DOHH2 (cell line): ENCODE measurements around the gene PCSK5.

Experiments
- H3F3A ChIP-seq: fragments of 200-600 bp; sonication (generic), shearing (Covaris generic); 2 replicates; pipeline ENCODE4 v1.6.0; 2016; ENCODE audit warnings: antibody characterized with exemption, mild to moderate bottlenecking; ENCODE audit not compliant: control insufficient read depth, insufficient read depth
- H3K27ac ChIP-seq: fragments of 200-600 bp; sonication (generic); 2 replicates; pipeline ENCODE4 v1.5.1; 2014; ENCODE audit warnings: low read depth, mild to moderate bottlenecking, low read length, moderate library complexity
- H3K27me3 ChIP-seq: fragments of 200-600 bp; sonication (generic); 2 replicates; pipeline ENCODE4 v1.6.1; 2014; ENCODE audit warnings: mild to moderate bottlenecking, low read length, mixed read lengths; ENCODE audit not compliant: control insufficient read depth
- H3K36me3 ChIP-seq: fragments of 200-600 bp; sonication (generic); 2 replicates; pipeline ENCODE4 v1.6.1; 2014; ENCODE audit warnings: mild to moderate bottlenecking, low read length, moderate library complexity, mixed read lengths; ENCODE audit not compliant: control insufficient read depth
- H3K4me1 ChIP-seq: fragments of 200-600 bp; sonication (generic); 2 replicates; pipeline ENCODE4 v1.6.1; 2014; ENCODE audit warnings: mild to moderate bottlenecking, low read length, mixed read lengths; ENCODE audit not compliant: control insufficient read depth
- H3K4me2 ChIP-seq: fragments of 200-600 bp; sonication (generic); 2 replicates; pipeline ENCODE4 v1.6.0; 2014; ENCODE audit warnings: mild to moderate bottlenecking, low read length, moderate library complexity
- H3K4me3 ChIP-seq: fragments of 200-600 bp; sonication (generic); 2 replicates; pipeline ENCODE4 v1.5.1; 2014; ENCODE audit warnings: mild to moderate bottlenecking, low read length, mixed read lengths
- H3K79me2 ChIP-seq: fragments of 200-600 bp; sonication (generic); 2 replicates; pipeline ENCODE4 v1.6.1; 2014; ENCODE audit warnings: mild to moderate bottlenecking, low read length, mixed read lengths; ENCODE audit not compliant: control insufficient read depth
- H3K9me2 ChIP-seq: fragments of 200-600 bp; sonication (generic); replicated peaks from 2 replicates; pipeline ENCODE4 v1.6.1; 2014; ENCODE audit warnings: mild to moderate bottlenecking, low read length, mixed read lengths; ENCODE audit not compliant: control insufficient read depth
- H3K9me3 ChIP-seq: fragments of 200-600 bp; sonication (generic); 2 replicates; pipeline ENCODE4 v1.6.1; 2014; ENCODE audit warnings: antibody characterized with exemption, low read length, mixed read lengths; ENCODE audit not compliant: control insufficient read depth, insufficient read depth
- H4K20me1 ChIP-seq: fragments of 200-600 bp; sonication (generic); 2 replicates; pipeline ENCODE4 v1.6.0; 2014; ENCODE audit warnings: low read depth, mild to moderate bottlenecking, antibody characterized with exemption, low read length, moderate library complexity; ENCODE audit not compliant: control insufficient read depth, insufficient read depth
- EZH2phosphoT487 ChIP-seq: fragments of 200-600 bp; sonication (generic); IDR thresholded peaks from 2 replicates; pipeline ENCODE4 v1.6.1; 2017; ENCODE audit warnings: borderline replicate concordance, mild to moderate bottlenecking, antibody characterized with exemption, low read length, moderate library complexity, mixed read lengths
- TF ChIP-seq, protein P1 (sequence below): fragments of 200-600 bp; sonication (generic); IDR thresholded peaks from one replicate; pipeline ENCODE4 v1.5.1; 2014; ENCODE audit warnings: antibody characterized with exemption, mild to moderate bottlenecking, low read depth, low read length; ENCODE audit not compliant: poor library complexity, severe bottlenecking

Gene PCSK5

DNA sequence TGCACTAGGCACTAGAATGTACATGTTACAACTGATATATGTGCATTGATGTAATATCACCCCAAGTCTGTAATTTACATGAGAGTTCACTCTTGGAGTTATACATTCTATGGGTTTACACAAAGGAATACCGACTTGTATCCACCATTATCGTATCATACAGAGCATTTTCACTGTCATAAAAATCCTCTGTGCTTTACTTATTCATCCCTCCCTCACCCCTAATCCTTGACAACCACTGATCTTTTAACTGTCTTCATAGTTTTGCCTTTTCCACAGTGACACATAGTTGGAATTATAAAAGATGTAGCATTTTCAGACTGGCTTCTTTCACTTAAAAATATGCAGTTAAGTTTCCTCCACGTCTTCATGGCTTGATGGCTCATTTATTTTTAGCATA, 514.9 kb downstream of the PCSK5 start:
- Histone ChIP-seq H3F3A (no peaks in the 10 kb centered on the region), H3K36me3 (no peaks in the 10 kb centered on the region), H3K4me2 (no peak overlapping the region), H3K9me3 (no peaks in the 10 kb centered on the region), H3K79me2 (no peaks in the 10 kb centered on the region), H3K27me3 (no peaks in the 10 kb centered on the region), H3K9me2 (no peaks in the 10 kb centered on the region), H3K27ac (no peak overlapping the region), H3K4me3 (no peak overlapping the region), H3K4me1 (peaks cover 19% of the 10 kb centered on the region), H4K20me1 (no peaks in the 10 kb centered on the region)
- no peak for TF ChIP-seq EZH2phosphoT487
- TF ChIP-seq, protein P1, sequence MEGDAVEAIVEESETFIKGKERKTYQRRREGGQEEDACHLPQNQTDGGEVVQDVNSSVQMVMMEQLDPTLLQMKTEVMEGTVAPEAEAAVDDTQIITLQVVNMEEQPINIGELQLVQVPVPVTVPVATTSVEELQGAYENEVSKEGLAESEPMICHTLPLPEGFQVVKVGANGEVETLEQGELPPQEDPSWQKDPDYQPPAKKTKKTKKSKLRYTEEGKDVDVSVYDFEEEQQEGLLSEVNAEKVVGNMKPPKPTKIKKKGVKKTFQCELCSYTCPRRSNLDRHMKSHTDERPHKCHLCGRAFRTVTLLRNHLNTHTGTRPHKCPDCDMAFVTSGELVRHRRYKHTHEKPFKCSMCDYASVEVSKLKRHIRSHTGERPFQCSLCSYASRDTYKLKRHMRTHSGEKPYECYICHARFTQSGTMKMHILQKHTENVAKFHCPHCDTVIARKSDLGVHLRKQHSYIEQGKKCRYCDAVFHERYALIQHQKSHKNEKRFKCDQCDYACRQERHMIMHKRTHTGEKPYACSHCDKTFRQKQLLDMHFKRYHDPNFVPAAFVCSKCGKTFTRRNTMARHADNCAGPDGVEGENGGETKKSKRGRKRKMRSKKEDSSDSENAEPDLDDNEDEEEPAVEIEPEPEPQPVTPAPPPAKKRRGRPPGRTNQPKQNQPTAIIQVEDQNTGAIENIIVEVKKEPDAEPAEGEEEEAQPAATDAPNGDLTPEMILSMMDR: no peak

DNA sequence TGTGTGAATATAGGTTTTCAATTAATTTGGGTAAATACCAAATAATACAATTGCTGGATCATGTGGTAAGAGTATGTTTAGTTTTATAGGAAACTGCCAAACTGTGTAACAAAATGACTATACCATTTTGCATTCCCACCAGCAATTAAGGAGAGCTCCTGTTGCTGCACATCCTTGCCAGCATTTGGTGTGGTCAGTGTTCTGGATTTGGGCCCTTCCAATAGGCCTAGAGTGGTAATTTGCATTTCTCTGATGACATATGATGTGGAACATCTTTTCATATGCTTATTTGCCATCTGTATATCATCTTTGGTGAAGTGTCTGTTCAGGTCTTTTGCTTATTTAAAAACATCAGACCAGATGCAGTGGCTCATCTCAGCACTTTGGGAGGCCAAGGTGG, 515.4 kb downstream of the PCSK5 start:
- Histone ChIP-seq H3K4me3 (no peak overlapping the region), H3K27me3 (no peaks in the 10 kb centered on the region), H3K27ac (no peak overlapping the region), H3K4me2 (no peak overlapping the region), H4K20me1 (no peaks in the 10 kb centered on the region), H3K9me3 (no peaks in the 10 kb centered on the region), H3K36me3 (no peaks in the 10 kb centered on the region), H3K9me2 (no peaks in the 10 kb centered on the region), H3F3A (no peaks in the 10 kb centered on the region), H3K79me2 (no peaks in the 10 kb centered on the region), H3K4me1 (peaks cover 19% of the 10 kb centered on the region)
- TF ChIP-seq, protein P1: no peak
- TF ChIP-seq EZH2phosphoT487: no peak
